ENCODE data around the gene IFT122. TPM values are rescaled to one million over a fixed set of nuclear protein-coding genes. Genes with fewer than 3 reads are reported as not detected.

The IFT122 gene
- 11.5 to 13.2 TPM (median 12.9 TPM) in 5 replicates for total RNA-seq (2022; extraction: Qiagen RNA extraction)

GRCh38 chr3:129439817-129440617 lies at the start of gene IFT122, which contains the start of gene MBD4:
Gene IFT122 (plus strand): TSS chr3:129440224. CDS start chr3:129440331, 107 bp downstream.
Gene MBD4 (minus strand): TSS chr3:129439948. CDS start chr3:129439833, 115 bp downstream.

GRCh38 chr3:129428376-129429079 lies 11.5 kb upstream of the IFT122 start, which contains the start of gene EFCAB12:
Gene EFCAB12 (minus strand): TSS chr3:129428636. CDS start chr3:129428488, 148 bp downstream.

GRCh38 chr3:129528589-129529100 lies 88.6 kb downstream of the IFT122 start, which contains the start of gene RHO:
Gene RHO (plus strand): TSS chr3:129528639. CDS start chr3:129528734, 95 bp downstream.

GRCh38 chr3:129543156-129543790 lies 103.2 kb downstream of the IFT122 start, which contains the start of gene H1-8:
Gene H1-8 (plus strand): TSS chr3:129543175. CDS start chr3:129543219, 44 bp downstream.

Other genes starting within 250 kb of the IFT122 start
- 71.4 to 89.8 TPM (median 78.3 TPM) in 5 replicates for gene COPG1, start 190.6 kb upstream of the IFT122 start, total RNA-seq (2022; extraction: Qiagen RNA extraction)
- 39.3 to 46.9 TPM (median 42.5 TPM) in 5 replicates for gene HMCES, start 161.4 kb upstream of the IFT122 start, total RNA-seq (2022; extraction: Qiagen RNA extraction)
- gene EFCAB12, start 11.6 kb upstream of the IFT122 start, total RNA-seq (2022; extraction: Qiagen RNA extraction) = 0.59 to 0.95 TPM (median 0.85 TPM) in 5 replicates
- 16.6 to 21.4 TPM (median 20.9 TPM) in 5 replicates for gene MBD4, start 276 bp upstream of the IFT122 start, total RNA-seq (2022; extraction: Qiagen RNA extraction)
- not detected in 5 replicates for gene RHO, start 88.4 kb downstream of the IFT122 start, total RNA-seq (2022; extraction: Qiagen RNA extraction)
- not detected in 5 replicates for gene H1-8, start 103.0 kb downstream of the IFT122 start, total RNA-seq (2022; extraction: Qiagen RNA extraction)
- 81.7 to 104 TPM (median 95.4 TPM) in 5 replicates for gene PLXND1, start 166.5 kb downstream of the IFT122 start, total RNA-seq (2022; extraction: Qiagen RNA extraction)

Data from A549 treated with Mapracorat at 1 μM for 4 hours (cell line).